ENCODE data around the gene SNX24.
"Not testable (repeated sequence)": the region's sequence is repeated elsewhere in the genome, so short reads cannot be mapped to it uniquely, and the experiment has no call there.

The SNX24 gene

DNA sequence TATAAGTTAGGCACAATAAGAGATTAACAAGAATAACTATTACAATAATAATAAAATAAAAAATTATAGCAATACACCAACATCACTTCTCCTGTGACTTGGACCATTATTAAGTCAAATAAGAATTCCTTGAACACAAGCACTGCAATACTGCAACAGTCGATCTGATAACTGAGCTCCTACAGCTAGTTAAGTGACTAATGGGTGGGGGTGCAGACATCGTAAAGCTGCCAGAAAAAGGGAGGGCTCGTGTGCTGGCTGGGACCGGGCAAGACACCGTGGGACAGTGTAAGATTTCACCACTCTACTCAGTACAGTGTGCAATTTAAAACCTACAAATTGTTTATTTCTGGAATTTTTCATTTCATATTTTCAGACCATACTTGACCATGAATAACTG lies 78.8 kb downstream of the SNX24 start:
- no peak for DNase-seq

DNA sequence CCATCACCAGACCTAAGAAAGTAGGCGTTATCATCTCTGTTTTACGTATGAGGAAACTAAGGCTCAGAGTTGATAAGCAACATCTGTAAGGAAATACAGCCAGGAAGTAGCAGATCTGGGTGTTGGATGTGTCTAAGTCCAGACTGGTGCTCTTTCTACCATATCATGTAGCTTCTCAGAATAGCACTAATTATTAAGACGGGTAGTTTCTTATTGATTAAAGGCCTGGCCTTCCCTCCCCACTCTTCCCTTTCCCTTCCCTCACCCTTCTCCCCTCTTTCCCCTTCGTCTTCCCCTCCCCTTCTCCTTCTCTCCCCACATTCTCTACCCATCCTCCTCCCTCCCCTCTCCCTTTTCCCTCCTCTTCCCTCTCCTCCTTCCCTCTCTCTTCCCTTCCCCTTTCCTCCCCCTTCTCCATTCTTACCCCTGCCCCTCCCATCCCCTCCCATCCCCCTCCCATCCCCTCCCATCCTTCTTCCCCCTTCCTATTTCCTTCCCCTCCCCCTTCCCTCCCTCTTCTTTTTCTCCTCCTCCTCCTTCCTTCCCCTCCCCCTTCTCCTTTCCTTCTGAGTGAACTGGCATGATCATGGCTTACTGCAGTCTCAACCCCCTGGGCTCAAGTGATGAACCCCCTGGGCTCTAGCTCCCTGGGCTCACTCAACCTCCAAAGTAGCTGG lies 79.4 kb downstream of the SNX24 start:
- no peak for DNase-seq

DNA sequence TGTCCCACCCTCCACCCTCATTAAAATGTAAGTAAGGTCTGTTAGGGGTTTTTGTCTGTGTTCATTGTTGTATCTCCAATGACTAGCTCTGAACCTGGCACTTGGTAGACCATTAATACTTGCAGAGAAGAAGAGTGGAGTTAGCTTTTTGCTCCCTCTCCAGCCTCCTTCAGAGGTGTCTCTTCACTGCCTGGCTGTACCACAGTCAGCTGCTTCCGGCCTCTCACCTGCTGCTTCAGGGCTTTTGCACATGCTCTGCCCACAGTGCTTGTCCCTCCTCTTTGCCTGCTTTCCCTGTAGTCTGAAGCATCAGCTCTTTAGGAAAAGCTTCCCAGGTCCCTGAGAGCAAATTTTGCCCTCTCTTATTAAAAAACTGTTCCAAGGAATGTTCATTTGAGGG lies 83.6 kb downstream of the SNX24 start:
- DNase-seq: no peak

DNA sequence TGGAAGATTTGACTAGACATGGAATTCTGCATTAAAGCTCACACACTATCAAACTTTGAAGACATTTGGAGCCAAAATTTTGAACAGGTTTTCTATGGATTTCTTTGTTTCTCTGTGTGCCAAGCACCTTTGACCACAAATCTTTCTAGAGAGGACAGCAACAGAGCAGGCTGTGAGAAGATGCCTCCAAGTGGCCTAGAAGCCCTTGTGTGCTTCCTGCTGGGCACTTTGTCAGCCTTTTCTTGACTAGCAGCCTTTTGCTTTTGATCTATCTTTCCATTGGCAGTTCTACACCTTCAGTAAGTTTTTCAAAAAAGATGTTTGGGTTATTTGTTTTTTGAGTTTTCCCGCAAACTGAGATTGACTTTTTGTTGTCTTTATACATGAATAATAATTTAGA lies 84.6 kb downstream of the SNX24 start:
- DNase-seq: no peak

DNA sequence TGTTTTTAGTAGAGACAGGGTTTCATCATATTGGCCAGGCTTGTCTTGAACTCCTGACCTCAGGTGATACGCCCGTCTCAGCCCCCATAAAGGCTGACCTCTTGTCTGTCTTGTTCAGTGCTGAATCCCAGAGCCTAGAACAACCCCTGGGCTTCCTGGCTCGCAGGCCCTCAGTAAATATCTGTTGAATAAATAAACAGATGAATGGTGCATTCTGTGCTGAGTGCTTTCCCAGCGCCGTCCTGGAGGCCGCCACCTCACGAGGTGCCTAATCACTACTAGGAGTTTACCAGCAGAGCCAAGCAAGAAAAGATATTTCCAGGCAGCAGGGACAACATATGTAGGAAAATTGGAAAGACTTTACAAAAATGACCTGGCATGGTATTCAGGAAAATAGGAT lies 88.5 kb downstream of the SNX24 start:
- DNase-seq: no peak

DNA sequence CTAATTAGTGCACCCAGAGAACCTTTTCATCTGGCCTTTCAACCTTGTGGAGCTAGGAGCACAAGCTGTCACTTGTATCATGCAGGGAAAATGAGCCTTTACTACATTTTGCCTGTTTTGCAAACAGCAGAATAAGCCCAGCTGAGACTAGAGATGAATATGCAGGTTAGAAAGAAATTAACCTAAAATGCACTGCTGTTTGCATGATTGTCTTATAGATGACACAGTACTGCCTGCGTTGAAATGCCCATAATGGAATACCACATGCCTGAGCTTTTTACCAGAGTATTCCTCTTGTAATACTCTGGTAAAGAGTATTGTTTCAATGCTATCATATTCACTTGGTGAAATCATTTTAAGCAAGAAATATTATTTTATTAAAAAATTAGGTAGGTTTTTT lies 90.7 kb downstream of the SNX24 start:
- DNase-seq: no peak

DNA sequence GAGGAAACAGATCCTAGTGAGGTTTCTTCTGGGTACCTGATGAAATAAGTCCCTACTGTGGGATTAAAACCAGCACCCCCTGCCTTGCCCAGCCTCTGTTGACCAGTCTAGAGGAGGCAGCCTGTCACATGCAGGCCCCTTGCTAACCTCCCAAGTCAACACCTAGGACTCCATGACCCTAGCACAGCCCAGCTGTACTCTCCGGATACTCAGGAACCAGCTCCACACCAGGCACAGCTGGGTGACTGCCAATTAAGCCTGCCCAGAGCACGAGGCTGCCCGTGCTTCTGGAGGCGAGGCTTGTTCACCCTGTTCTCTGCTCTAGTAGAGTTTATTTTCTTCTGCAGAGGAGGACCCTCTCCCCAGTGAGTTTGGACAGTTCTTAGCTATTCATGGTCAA lies 92.5 kb downstream of the SNX24 start:
- DNase-seq: no peak

DNA sequence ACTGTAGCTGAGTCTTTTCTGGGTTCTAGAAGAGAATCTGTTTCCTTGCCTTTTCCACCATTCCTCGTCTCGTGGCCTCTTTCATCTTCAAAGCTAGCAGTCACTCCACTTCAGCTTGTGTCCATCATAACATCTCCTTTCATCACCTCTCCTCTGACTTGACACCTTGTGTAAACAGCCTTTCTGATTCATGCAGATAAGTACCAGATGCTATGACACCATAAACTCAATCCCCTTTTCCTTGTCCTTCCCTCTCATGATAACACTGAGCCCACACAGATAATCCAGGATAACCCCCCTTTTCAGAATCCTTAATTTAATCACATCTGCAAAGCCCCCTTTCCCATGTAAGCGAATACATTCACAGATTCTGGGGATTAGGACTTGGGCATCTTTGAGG lies 95.5 kb downstream of the SNX24 start:
- DNase-seq: no peak

DNA sequence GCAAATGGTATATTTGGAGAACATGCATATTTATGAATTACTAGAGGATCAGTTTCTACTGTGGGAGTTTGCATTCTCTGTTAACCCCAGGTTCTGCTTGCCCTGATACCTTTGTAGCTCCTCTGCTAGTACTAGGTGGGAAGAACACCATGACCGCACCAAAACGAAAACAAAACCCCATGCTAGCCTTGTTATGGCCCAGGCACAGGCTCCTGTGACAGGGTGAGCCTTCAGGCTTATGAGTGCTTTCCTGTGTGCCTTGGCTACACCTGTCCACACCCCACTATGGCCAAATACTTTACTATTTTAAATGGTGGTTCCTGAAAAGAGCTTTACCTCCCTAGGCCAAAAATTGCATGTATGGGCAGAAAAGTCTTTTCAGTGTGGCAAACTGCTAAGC lies 96.3 kb downstream of the SNX24 start:
- DNase-seq: no peak

DNA sequence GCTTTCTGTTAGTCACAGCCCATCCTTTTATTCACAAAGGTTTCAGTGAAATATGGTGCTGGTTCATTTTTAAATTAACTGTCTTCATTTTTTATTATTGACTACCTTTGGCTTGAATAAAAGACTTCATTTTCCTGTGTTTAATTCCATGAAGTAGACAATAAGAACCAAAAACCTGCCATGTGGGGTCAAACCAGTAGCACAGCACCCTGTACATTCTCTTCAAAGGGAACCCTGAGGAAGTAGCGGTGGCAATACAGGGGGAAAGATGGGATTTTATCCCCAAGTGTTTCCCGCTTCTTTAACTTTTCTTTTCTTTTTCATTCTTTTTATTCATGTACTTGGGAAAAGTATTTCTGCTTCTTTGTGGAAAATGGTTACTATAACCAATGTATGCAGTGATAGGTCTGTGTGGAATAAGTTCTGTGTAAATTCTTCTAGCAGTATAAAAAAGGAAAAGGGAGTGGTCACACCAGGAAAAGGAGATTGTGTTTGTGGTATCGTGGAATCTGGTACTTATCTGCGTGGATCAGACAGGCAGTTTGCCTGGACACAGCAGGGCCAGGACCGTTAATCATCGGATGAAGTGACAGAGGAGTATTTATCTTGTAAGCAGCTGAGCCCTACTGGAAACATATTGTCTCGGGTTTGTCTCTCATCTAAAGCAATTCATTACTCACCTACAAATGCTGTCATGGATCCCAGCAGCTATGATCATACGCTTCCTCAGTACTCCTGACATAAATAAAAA lies 96.9 kb downstream of the SNX24 start:
- no peak for DNase-seq

DNA sequence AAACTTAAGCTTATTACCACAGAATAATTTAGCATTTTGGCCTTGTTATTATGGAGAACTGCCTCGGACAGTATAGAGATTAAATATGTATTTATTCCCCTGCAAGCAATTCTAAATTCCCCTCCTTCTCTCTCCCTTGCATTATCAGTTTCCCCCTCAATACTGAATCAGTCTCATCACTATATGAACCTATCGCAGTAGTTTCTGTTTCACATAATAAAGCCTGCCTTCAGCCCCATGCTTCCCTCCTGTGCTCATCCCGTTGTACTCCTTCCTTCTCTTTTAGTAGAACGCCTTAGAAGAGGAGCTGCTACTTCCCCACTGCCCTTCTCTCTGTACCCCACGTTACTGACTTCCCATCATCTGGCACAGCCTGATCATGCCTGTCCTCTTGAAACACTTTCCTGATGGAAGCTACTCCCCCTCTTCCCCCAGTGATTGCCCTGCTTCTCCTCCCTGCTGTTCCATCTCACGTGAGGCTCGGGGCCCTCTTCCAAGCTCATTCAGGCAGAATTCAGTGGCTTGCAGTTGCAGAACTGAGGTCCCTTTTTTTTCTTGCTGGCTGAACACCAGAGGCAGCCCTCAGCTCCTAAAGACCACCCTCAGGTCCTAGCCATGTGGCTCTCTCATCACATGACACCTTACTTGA lies 97.8 kb downstream of the SNX24 start:
- no peak for DNase-seq

DNA sequence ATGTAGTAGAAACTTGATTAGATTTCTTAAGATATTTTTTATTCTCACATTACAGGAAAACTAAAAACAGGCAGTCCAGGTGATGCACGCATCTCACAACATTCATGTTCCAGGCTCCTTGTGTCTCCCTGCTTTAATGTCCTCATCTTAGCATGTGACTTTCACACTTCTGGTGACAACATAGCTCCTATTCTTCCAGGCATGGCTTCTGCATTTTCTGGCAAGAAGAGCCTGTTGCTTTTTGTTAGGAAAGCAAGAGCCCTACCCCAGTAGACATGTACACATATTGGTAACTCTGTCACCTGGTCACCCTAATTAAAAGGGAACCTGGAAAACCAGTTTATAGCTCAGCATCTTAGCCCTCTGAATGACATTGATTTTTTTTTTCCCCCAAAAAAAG lies 98.6 kb downstream of the SNX24 start:
- no peak for DNase-seq

DNA sequence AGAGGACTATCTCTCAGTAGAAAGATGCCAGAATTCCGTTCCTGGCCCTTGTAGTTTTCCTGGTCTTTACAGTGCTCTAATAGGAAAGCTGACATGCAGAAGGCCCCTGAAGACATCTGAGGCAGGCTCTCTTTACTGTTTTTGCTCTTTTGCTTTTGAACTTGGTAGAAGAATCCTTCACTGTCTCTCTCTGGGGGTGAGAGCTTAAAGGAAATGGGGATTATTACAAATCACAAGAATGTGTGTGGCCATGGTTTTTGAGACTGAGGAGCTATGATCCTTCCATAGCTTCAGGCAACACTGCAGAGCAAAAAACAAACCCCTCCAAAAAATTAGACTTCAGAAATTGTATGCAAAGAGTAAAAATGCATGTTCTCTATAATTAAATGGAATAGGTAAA lies 102.0 kb downstream of the SNX24 start:
- no peak for DNase-seq

DNA sequence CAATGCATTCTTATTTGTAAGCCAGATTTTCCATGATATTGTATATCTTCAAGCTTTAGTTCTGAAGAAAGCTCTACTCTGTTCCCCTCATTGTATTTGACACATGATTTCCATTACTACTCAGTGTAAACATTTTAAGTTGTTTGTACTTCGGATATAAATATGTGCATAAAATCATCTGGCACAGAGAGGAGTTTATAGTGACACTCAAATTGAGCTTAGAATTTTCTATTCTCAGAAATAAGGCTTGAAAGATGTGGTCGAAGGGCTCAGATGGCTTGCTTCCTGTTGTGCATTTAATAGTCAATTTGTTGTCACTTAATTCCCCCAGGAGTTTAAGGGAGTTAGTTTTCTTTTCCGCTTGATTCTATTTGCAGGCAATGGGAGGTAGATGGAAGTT lies 102.4 kb downstream of the SNX24 start:
- no peak for DNase-seq

DNA sequence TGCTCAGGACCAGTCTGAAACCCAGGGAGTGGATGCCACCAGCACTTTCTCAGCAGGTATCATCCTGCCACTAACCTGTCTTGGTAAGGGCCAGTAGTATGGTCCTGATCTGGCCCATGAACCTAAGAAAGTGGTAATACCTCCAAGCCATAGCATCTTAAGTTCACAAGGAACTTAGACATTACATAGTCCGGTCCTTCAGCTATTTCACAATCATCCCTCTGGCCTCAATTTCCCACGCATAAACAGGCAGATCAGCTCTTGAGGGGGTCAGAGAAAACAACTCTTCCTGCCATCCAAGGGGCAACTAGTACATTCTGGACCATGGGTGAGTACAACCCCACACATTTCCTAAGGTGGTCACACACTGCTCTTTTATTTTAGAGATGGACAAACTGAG lies 102.9 kb downstream of the SNX24 start:
- DNase-seq: no peak

DNA sequence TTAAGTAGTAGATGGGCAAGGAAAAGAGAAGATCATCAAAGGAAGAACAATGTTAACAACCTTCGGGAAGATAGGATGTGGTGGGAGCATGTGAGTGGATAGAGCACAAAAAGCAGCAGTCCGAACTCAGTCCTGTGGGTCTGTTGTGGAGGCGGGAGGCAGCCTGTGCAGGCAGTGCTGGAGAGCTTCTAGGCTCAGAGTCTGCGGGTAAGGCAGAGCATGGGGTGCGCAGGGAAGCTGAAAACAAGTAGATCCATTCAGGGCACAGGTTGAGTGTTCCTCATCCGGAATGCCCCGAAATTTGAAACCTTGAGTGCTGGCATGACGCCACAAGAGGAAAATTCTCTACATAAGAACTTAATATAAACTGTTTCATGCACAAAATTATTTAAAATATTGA lies 106.2 kb downstream of the SNX24 start:
- no peak for DNase-seq

DNA sequence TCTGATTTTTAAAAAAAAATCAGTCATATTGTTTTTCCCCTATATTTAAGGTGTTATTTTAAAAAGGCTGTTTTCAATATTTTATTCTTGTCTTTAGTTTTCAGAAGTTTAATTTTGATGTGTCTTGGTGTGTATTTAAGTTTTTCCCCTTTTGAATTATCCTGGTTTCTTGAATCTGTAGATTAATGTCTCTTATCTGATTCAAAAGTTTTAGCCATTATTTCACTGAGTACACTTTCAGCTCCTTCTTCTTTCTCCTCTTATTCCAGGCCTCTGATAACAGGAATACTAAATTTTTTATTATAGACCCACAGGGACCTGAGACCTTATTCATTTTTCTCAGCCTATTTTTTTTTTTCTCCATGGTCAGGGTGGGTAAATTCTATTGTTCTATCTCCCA lies 109.3 kb downstream of the SNX24 start:
- DNase-seq: no peak

DNA sequence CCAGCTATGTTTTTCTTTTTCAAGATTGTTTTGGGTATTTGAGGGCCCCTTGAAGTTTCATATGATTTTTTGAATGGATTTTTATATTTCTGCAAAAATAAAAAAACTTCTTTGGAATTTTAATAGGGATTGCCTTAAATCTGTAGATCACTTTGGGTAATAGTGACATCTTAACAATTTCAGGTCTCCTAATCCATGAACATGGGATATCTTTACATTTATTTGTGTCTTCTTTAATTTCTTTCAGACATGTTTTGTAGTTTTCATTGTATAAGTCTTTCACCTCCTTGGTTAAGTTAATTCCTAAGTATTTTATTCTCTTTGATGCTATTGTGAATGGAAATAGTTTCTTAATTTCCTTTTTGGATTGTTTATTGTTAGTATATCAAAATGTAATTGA lies 112.0 kb downstream of the SNX24 start:
- no peak for DNase-seq

DNA sequence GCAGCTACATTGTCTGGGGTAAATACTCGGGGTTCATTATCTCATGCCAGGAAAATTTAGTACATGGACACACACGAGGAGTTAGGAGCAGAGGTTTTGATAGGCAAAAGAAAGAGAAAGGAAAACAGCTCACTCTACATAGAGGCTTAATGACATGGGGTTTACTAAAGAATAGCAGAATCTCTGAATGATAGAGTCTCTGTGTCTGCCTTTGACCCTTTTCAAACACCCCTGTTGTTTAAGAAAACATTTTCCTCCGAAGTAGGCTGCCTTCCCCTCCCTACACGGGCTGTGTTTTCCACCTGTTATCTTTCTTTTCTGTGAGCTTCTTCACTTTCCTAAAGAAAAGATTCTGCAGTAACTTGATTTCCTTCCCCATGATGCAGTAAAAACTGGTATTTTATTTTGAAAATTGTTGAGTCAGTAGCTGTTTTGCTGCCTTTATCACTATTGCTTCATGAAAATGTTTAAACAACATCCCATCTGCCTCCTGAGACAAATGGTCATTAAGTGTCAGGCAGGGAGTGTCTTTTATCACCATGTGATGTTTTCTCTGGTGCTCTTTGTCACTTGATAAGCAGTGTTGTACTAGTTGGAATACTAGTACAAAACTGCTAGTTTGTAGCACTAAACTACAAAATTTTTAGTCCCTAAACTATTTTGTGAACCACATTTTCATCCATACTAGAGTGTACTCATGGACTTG lies 114.5 kb downstream of the SNX24 start:
- DNase-seq: no peak

DNA sequence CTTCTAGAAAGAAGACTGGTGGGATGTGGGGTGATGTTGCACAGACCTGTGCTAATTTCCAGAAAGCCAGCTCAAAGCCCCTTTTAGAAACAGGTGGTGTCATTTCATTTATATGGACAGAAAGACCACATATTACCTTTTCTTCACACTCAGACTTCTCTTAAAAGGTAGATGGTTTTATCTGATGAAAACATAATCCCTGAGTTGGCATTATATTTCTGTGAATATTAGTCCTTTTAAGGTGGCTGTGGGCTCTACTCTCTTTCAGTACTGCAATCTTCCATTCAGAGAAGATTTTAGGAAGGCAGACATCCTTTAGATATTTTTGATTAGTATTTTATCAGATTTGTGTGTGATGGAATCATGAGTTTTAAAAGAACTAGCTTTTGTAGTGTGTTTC lies 117.9 kb downstream of the SNX24 start:
- DNase-seq: no peak

DNA sequence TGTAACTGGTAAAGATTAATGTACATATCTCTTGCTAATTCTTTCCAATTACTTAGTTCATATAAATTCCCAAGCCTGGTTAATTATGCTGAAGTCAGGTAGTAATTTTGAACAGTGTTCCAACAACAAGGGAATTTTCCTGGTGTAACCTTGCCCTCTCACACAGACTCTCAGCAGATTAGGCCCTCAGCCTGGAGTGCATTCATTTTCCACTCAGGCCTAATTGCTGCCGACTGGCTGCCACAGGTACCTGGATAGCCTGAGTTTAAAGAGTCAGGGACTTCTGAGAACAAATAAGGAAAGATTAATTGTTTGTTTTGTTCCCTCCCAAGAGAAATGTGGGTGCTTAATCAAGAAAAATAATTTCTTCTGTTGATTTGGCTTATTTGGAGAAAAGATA lies 119.7 kb downstream of the SNX24 start:
- DNase-seq: no peak

DNA sequence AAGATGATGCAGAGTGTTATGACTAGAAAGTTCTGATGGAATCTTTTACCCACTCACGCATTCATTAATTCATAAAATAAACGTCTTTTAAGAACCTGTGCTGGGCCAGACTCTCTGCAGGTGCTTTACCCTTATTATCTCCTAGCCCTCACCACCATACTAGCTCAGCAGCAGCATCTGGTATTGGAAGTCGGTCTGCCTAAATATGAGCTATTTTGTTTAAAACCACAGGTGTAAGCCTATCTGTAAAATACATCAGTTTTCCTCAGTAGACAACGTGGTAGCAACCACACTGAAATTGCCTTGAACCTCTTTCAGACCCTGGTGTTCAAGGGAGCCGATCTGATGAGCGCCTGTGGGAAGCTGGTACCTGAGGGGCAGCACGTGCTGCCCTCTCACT lies 121.7 kb downstream of the SNX24 start:
- no peak for DNase-seq

DNA sequence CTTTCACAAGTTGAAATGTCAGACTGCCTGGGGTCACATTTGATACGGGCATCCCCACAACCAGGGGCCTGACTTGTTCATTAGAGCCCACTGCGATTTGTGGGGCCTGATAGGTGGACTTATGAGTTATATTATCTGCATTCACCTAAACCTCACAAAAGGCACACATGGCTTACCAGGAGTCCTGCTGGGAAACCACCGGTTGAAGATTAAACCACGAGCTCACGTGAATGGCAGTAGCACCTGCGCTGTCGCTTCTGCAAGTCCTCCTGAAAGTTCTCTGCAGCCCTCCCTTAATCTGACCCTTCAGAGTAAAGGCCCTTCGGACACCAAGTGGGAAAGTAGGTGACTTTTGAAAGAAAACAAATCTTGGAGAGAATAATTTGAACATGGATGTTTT lies 122.2 kb downstream of the SNX24 start:
- DNase-seq: no peak

DNA sequence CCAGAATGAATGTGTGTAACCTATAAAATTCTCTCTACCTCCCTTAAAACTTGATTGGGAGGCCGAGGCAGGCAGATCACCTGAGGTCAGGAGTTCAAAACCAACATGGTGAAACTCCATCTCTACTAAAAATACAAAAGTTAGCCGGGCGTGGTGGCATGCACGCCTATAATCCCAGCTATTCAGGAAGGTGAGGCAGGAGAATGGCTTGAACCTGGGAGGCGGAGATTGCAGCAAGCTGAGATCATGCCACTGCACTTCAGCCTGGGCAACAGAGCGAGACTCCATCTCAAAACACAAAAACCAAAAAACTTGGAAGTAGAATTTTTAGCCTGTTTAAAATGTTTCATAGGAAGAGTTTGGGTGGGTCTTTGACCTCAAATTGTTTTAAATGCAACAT lies 122.6 kb downstream of the SNX24 start:
- not testable (repeated sequence) for DNase-seq
